ENCODE data around the gene VSTM2B. TPM values are rescaled to one million over a fixed set of nuclear protein-coding genes. Genes with fewer than 3 reads are reported as not detected.
"Not testable (repeated sequence)": the region's sequence is repeated elsewhere in the genome, so short reads cannot be mapped to it uniquely, and the experiment has no call there.

VSTM2B gene
- total and polyA plus RNA-seq, 7 donors, result 0.41 TPM; not detected in 6

GRCh38 chr19:29552454-29553280 lies 26.9 kb downstream of the VSTM2B start:
- WGBS, 2 donors, result 84 to 91% methylated on average over 6 of the region's 6 CpGs
- peak; percentile 38 for DNase-seq

GRCh38 chr19:29554149-29554548 lies 28.4 kb downstream of the VSTM2B start:
- no peak overlapping the region for H3K27ac ChIP-seq
- no peaks in the 10 kb centered on the region for H3K36me3 ChIP-seq
- H3K4me3 ChIP-seq, result no peak overlapping the region
- H3K27me3 ChIP-seq, result peaks cover 0 to 7% (median 0%) of the 10 kb centered on the region in 3 donors
- intact Hi-C loops (cut with DNase I), result no loop called here
- no peaks in the 10 kb centered on the region for H3K4me1 ChIP-seq
- no peak for DNase-seq
- peaks cover 0 to 7% (median 6%) of the 10 kb centered on the region in 4 donors for H3K9me3 ChIP-seq
- 91 to 94% methylated on average over 1 of the region's 1 CpG for WGBS, 2 donors
- TF ChIP-seq POLR2AphosphoS5 (IDR thresholded peaks at IDR 0.05), result no peak
- TF ChIP-seq EP300 (IDR thresholded peaks at IDR 0.05), result no peak
- no peak for TF ChIP-seq POLR2A (IDR thresholded peaks at IDR 0.05)
- no peak for TF ChIP-seq CTCF (IDR thresholded peaks at IDR 0.05)

More at GRCh38 chr19:29552454-29553280, 26.9 kb downstream of the VSTM2B start:
- TF ChIP-seq CTCF (IDR thresholded peaks at IDR 0.05) (no peak), POLR2A (IDR thresholded peaks at IDR 0.05) (no peak), POLR2AphosphoS5 (IDR thresholded peaks at IDR 0.05) (no peak), EP300 (IDR thresholded peaks at IDR 0.05) (no peak)
- no peak overlapping the region for H3K4me3 ChIP-seq
- intact Hi-C loops (cut with DNase I), result no loop called here
- H3K27me3 ChIP-seq, result peaks cover 0 to 7% (median 0%) of the 10 kb centered on the region in 3 donors
- peaks cover 0 to 5% (median 2%) of the 10 kb centered on the region in 4 donors for H3K9me3 ChIP-seq
- no peaks in the 10 kb centered on the region for H3K4me1 ChIP-seq
- H3K27ac ChIP-seq, result no peak overlapping the region
- H3K36me3 ChIP-seq, result no peaks in the 10 kb centered on the region

GRCh38 chr19:29559110-29559509 lies 33.3 kb downstream of the VSTM2B start:
- H3K27me3 ChIP-seq; H3K4me3 ChIP-seq; H3K4me1 ChIP-seq; H3K36me3 ChIP-seq; H3K27ac ChIP-seq; DNase-seq; intact Hi-C loops (cut with DNase I): not testable (repeated sequence)
- WGBS, 2 donors, result 83 to 95% methylated on average over 2 of the region's 2 CpGs
- peaks cover 3 to 22% (median 16%) of the 10 kb centered on the region in 4 donors for H3K9me3 ChIP-seq

- Histone ChIP-seq H3K4me3 (no peak overlapping the region), H3K27ac (no peak overlapping the region), H3K36me3 (no peaks in the 10 kb centered on the region), H3K9me3 (peaks cover 3 to 22% (median 14%) of the 10 kb centered on the region in 4 donors), H3K4me1 (no peaks in the 10 kb centered on the region), H3K27me3 (peaks cover 0 to 13% (median 0%) of the 10 kb centered on the region in 3 donors)
- intact Hi-C loops (cut with DNase I), result no loop called here
- TF ChIP-seq POLR2A (IDR thresholded peaks at IDR 0.05) (no peak), CTCF (IDR thresholded peaks at IDR 0.05) (no peak), EP300 (IDR thresholded peaks at IDR 0.05) (no peak)
- DNase-seq, result no peak
- WGBS, 2 donors, result 85 to 92% methylated on average over 4 of the region's 4 CpGs
These were observed 33.9 kb downstream of the VSTM2B start for GRCh38 chr19:29559743-29560142.

- H3K4me1 ChIP-seq, result no peaks in the 10 kb centered on the region
- no peaks in the 10 kb centered on the region for H3K36me3 ChIP-seq
- intact Hi-C loops (cut with DNase I), result no loop called here
- no peak overlapping the region for H3K27ac ChIP-seq
- H3K4me3 ChIP-seq, result no peak overlapping the region
- no peak for TF ChIP-seq EP300 (IDR thresholded peaks at IDR 0.05)
- no peak for TF ChIP-seq CTCF (IDR thresholded peaks at IDR 0.05)
- TF ChIP-seq POLR2A (IDR thresholded peaks at IDR 0.05), result no peak
- TF ChIP-seq POLR2AphosphoS5 (IDR thresholded peaks at IDR 0.05), result no peak
- peaks cover 0 to 14% (median 0%) of the 10 kb centered on the region in 3 donors for H3K27me3 ChIP-seq
- peaks cover 3 to 22% (median 14%) of the 10 kb centered on the region in 4 donors for H3K9me3 ChIP-seq
- WGBS, 2 donors, result 79 to 80% methylated on average over 6 of the region's 6 CpGs
- no peak for DNase-seq
These were observed 34.7 kb downstream of the VSTM2B start for GRCh38 chr19:29560313-29561075.
